ENCODE measurements around the gene NUP93.

The NUP93 gene

DNA sequence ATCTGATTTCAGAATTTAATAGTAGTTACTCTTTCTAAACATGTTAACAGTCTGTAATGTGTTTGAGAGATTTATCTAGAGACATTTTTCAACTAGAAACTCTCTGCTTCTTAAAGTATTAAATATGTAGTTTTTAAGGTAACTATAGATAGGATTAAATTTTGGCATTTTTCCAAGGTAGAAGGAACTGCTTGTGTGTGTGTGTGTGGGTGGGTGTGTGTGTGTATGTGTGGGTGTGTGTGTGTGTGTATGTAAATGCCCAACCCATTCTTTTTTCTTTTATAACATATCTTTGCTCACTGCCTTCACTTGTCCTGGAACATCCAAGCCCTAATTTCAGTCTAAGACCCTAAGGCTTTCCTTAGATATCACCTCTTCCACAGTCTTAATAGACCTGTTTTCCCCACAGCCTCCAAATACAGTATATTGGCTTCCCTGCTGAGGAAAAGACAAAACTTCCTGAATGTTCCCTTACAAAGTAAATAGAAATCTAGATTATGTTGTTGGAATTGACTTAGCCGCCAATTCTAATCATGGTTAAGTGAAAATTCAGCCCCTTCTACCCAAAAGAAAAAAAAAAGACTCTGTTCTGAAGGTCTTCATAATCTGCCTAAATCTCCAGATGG lies 33.5 kb downstream of the NUP93 start:
- peaks cover 70% of the 10 kb centered on the region for H3K36me3 ChIP-seq (ENCODE audit: control insufficient read depth, insufficient read depth, low read length)
- no peak overlapping the region for H3K27ac ChIP-seq (ENCODE audit: low read depth, low read length, severe bottlenecking)
- H3K4me3 ChIP-seq (ENCODE audit: extremely low read depth, insufficient read depth, low read length, poor library complexity, severe bottlenecking), result no peak overlapping the region
- H3K4me1 ChIP-seq (ENCODE audit: control insufficient read depth, insufficient read depth, low read length, poor library complexity, severe bottlenecking), result no peaks in the 10 kb centered on the region
- no CpG with 5 or more reads among the region's 1 CpG for WGBS, 2 experiments (ENCODE audit: insufficient coverage in 2 of 2)
- no peaks in the 10 kb centered on the region for H3K9me3 ChIP-seq (ENCODE audit: control insufficient read depth, low read length)

DNA sequence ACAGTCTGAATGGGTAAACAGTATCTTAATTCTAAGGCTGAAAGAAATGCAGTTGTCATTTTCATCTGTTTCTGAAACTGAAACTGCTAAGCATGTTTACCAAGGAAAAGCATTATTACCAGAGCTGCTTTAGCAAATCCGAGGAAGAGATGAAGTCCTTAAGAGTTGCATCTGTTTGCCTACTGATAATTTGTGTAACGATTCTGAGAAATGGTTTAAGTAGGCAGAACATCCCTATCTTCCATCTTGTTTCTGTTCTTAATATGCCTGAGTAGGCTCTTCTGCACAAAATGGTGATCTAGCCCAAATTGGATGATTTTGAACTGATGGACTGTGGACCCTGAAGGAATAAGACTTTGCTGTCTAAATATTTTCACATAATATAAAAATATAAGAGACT lies 34.9 kb downstream of the NUP93 start:
- Histone ChIP-seq H3K36me3 (ENCODE audit: control insufficient read depth, insufficient read depth, low read length) (peaks cover 60% of the 10 kb centered on the region), H3K27ac (ENCODE audit: low read depth, low read length, severe bottlenecking) (no peak overlapping the region), H3K4me3 (ENCODE audit: extremely low read depth, insufficient read depth, low read length, poor library complexity, severe bottlenecking) (no peak overlapping the region), H3K9me3 (ENCODE audit: control insufficient read depth, low read length) (no peaks in the 10 kb centered on the region), H3K4me1 (ENCODE audit: control insufficient read depth, insufficient read depth, low read length, poor library complexity, severe bottlenecking) (no peaks in the 10 kb centered on the region)
- 100% methylated on average over 2 of the region's 2 CpGs for WGBS, 2 experiments (ENCODE audit: insufficient coverage in 2 of 2)

DNA sequence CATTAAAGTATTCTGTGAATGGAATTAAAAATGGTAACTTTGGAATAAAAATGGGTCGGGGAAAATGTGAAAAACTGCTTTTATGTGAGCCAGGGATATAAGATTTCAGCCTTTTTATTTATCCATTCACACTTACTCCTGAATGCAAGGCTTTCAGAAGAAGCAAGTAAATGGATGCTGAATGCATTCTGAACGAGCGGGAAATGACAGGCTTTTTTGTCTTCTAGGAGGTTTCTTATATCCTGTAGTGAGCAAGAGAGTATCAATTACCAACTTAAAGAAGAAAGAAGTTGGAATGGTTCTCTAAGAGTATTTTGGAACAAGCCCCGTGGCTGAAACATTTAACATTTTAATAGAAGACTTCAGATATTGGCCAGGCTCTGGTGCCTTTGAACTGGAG lies 36.0 kb downstream of the NUP93 start:
- H3K4me3 ChIP-seq (ENCODE audit: extremely low read depth, insufficient read depth, low read length, poor library complexity, severe bottlenecking), result no peak overlapping the region
- 100% methylated on average over 1 of the region's 4 CpGs; no CpG with 5 or more reads in 1 of the 2 experiments for WGBS, 2 experiments (ENCODE audit: insufficient coverage in 2 of 2)
- H3K4me1 ChIP-seq (ENCODE audit: control insufficient read depth, insufficient read depth, low read length, poor library complexity, severe bottlenecking), result no peaks in the 10 kb centered on the region
- peaks cover 49% of the 10 kb centered on the region for H3K36me3 ChIP-seq (ENCODE audit: control insufficient read depth, insufficient read depth, low read length)
- H3K9me3 ChIP-seq (ENCODE audit: control insufficient read depth, low read length), result no peaks in the 10 kb centered on the region
- no peak overlapping the region for H3K27ac ChIP-seq (ENCODE audit: low read depth, low read length, severe bottlenecking)

- Histone ChIP-seq H3K27ac (ENCODE audit: low read depth, low read length, severe bottlenecking) (no peak overlapping the region), H3K4me1 (ENCODE audit: control insufficient read depth, insufficient read depth, low read length, poor library complexity, severe bottlenecking) (no peaks in the 10 kb centered on the region), H3K4me3 (ENCODE audit: extremely low read depth, insufficient read depth, low read length, poor library complexity, severe bottlenecking) (no peak overlapping the region), H3K36me3 (ENCODE audit: control insufficient read depth, insufficient read depth, low read length) (peaks cover 42% of the 10 kb centered on the region), H3K9me3 (ENCODE audit: control insufficient read depth, low read length) (no peaks in the 10 kb centered on the region)
- WGBS, 2 experiments (ENCODE audit: insufficient coverage in 2 of 2), result 94 to 95% methylated on average over 2 of the region's 3 CpGs
These were observed 37.1 kb downstream of the NUP93 start for GRCh38 chr16:56767024-56767423.

DNA sequence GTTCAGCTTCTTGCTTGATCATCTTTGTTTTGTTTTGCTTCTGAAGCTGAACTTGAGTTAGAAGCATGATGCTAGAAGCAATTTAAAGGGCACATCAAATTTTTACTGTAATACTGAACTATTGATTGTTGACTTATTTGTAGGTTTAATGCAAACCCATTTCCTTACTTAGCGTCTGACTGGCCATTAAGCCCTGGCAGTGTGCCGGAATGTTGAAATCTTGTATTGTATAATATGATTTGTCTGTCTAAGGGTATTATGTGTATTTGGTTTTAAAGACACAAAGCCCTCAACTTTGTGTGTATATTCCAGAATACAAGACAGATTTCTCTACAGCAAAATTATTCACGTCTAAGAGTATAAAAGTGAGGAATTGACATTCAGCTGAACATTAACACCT lies 39.7 kb downstream of the NUP93 start:
- WGBS, 2 experiments (ENCODE audit: insufficient coverage in 2 of 2), result no CpG with 5 or more reads among the region's 3 CpGs
- Histone ChIP-seq H3K4me3 (ENCODE audit: extremely low read depth, insufficient read depth, low read length, poor library complexity, severe bottlenecking) (no peak overlapping the region), H3K4me1 (ENCODE audit: control insufficient read depth, insufficient read depth, low read length, poor library complexity, severe bottlenecking) (no peaks in the 10 kb centered on the region)

GRCh38 chr16:56771558-56772279 lies 41.8 kb downstream of the NUP93 start:
- Histone ChIP-seq H3K9me3 (ENCODE audit: control insufficient read depth, low read length) (no peaks in the 10 kb centered on the region), H3K36me3 (ENCODE audit: control insufficient read depth, insufficient read depth, low read length) (peaks cover 5% of the 10 kb centered on the region), H3K4me1 (ENCODE audit: control insufficient read depth, insufficient read depth, low read length, poor library complexity, severe bottlenecking) (no peaks in the 10 kb centered on the region), H3K4me3 (ENCODE audit: extremely low read depth, insufficient read depth, low read length, poor library complexity, severe bottlenecking) (no peak overlapping the region), H3K27ac (ENCODE audit: low read depth, low read length, severe bottlenecking) (no peak overlapping the region)
- WGBS, 2 experiments (ENCODE audit: insufficient coverage in 2 of 2), result 80 to 93% methylated on average over 1 to 2 of the region's 5 CpGs

More for the DNA sequence above, 39.7 kb downstream of the NUP93 start:
- H3K9me3 ChIP-seq (ENCODE audit: control insufficient read depth, low read length), result no peaks in the 10 kb centered on the region
- H3K27ac ChIP-seq (ENCODE audit: low read depth, low read length, severe bottlenecking), result no peak overlapping the region
- peaks cover 21% of the 10 kb centered on the region for H3K36me3 ChIP-seq (ENCODE audit: control insufficient read depth, insufficient read depth, low read length)

DNA sequence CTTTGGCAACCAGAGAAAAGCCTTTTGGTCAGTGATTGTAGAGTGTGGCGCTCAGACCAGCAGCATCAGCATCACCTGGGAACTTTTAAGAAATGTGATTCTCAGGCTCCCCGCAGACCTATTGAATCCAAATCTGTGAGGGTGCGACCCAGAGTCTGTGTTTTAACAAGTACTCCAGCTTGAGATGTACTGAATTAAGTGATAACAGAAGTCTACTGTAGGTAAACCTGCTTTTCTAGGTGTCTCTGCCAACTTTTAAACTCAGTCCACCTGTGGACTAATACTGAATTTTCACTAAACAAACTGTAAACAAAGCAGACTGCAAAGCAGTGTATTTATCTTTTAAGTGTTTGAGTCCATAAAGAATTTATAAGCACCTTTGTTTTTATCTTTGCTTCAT lies 43.6 kb downstream of the NUP93 start:
- WGBS, 2 experiments (ENCODE audit: insufficient coverage in 2 of 2), result 86 to 100% methylated on average over 2 to 3 of the region's 3 CpGs

DNA sequence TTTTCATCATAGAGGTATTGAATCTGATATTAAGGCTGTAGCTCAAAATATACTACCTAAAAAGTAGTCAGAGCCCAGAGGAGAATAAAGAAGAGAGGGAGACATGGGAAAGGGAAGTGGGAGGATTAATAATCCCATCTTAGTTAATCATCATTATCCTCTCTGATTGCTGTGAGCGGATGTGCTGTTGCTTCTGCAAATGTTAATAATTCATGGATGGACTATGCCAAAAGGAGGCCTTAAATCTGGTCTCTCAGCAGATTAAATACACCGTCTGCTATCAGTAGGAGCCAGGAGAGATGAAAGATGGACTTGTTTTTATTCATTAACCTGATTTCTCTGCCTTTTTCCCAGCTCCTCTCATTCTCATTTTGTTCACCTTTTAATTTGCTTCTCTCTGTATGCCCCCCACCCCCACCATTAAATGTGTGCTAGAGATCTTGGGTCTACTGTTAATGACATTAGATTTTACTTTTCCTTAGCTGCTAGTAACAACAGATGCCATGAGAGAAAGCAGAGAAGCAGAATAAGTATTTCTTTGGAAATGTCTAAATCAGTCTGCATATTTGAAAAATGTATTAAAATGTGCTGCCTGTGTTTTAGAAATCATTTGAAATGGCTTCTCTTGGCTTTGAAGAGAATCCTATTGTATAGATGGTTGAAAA lies 44.2 kb downstream of the NUP93 start:
- H3K36me3 ChIP-seq (ENCODE audit: control insufficient read depth, insufficient read depth, low read length), result no peaks in the 10 kb centered on the region
- H3K4me1 ChIP-seq (ENCODE audit: control insufficient read depth, insufficient read depth, low read length, poor library complexity, severe bottlenecking), result no peaks in the 10 kb centered on the region
- H3K9me3 ChIP-seq (ENCODE audit: control insufficient read depth, low read length), result no peaks in the 10 kb centered on the region
- 79% methylated on average over 2 of the region's 2 CpGs; no CpG with 5 or more reads in 1 of the 2 experiments for WGBS, 2 experiments (ENCODE audit: insufficient coverage in 2 of 2)
- no peak overlapping the region for H3K4me3 ChIP-seq (ENCODE audit: extremely low read depth, insufficient read depth, low read length, poor library complexity, severe bottlenecking)
- H3K27ac ChIP-seq (ENCODE audit: low read depth, low read length, severe bottlenecking), result no peak overlapping the region

More for the DNA sequence above, 43.6 kb downstream of the NUP93 start:
- H3K27ac ChIP-seq (ENCODE audit: low read depth, low read length, severe bottlenecking), result no peak overlapping the region
- no peaks in the 10 kb centered on the region for H3K4me1 ChIP-seq (ENCODE audit: control insufficient read depth, insufficient read depth, low read length, poor library complexity, severe bottlenecking)
- no peaks in the 10 kb centered on the region for H3K36me3 ChIP-seq (ENCODE audit: control insufficient read depth, insufficient read depth, low read length)
- H3K9me3 ChIP-seq (ENCODE audit: control insufficient read depth, low read length), result no peaks in the 10 kb centered on the region
- H3K4me3 ChIP-seq (ENCODE audit: extremely low read depth, insufficient read depth, low read length, poor library complexity, severe bottlenecking), result no peak overlapping the region

- Histone ChIP-seq H3K4me3 (ENCODE audit: extremely low read depth, insufficient read depth, low read length, poor library complexity, severe bottlenecking) (no peak overlapping the region), H3K27ac (ENCODE audit: low read depth, low read length, severe bottlenecking) (no peak overlapping the region), H3K9me3 (ENCODE audit: control insufficient read depth, low read length) (no peaks in the 10 kb centered on the region), H3K36me3 (ENCODE audit: control insufficient read depth, insufficient read depth, low read length) (no peaks in the 10 kb centered on the region), H3K4me1 (ENCODE audit: control insufficient read depth, insufficient read depth, low read length, poor library complexity, severe bottlenecking) (no peaks in the 10 kb centered on the region)
- 11 to 73% methylated on average over 1 to 4 of the region's 4 CpGs for WGBS, 2 experiments (ENCODE audit: insufficient coverage in 2 of 2)
These were observed 45.2 kb downstream of the NUP93 start for GRCh38 chr16:56775162-56775561.

- no peak overlapping the region for H3K27ac ChIP-seq (ENCODE audit: low read depth, low read length, severe bottlenecking)
These were observed 46.6 kb downstream of the NUP93 start for GRCh38 chr16:56776562-56776961.

GRCh38 chr16:56777001-56777400 lies 47.1 kb downstream of the NUP93 start:
- Histone ChIP-seq H3K36me3 (ENCODE audit: control insufficient read depth, insufficient read depth, low read length) (no peaks in the 10 kb centered on the region), H3K27ac (ENCODE audit: low read depth, low read length, severe bottlenecking) (no peak overlapping the region), H3K9me3 (ENCODE audit: control insufficient read depth, low read length) (no peaks in the 10 kb centered on the region), H3K4me1 (ENCODE audit: control insufficient read depth, insufficient read depth, low read length, poor library complexity, severe bottlenecking) (peaks cover 4% of the 10 kb centered on the region), H3K4me3 (ENCODE audit: extremely low read depth, insufficient read depth, low read length, poor library complexity, severe bottlenecking) (no peak overlapping the region)
- 95 to 98% methylated on average over 4 to 5 of the region's 5 CpGs for WGBS, 2 experiments (ENCODE audit: insufficient coverage in 2 of 2)

More at GRCh38 chr16:56776562-56776961, 46.6 kb downstream of the NUP93 start:
- no peaks in the 10 kb centered on the region for H3K9me3 ChIP-seq (ENCODE audit: control insufficient read depth, low read length)
- 86 to 91% methylated on average over 1 of the region's 1 CpG for whole genome bisulfite sequencing, 2 experiments (ENCODE audit: insufficient coverage in 2 of 2)
- H3K36me3 ChIP-seq (ENCODE audit: control insufficient read depth, insufficient read depth, low read length), result no peaks in the 10 kb centered on the region
- H3K4me1 ChIP-seq (ENCODE audit: control insufficient read depth, insufficient read depth, low read length, poor library complexity, severe bottlenecking), result no peaks in the 10 kb centered on the region
- H3K4me3 ChIP-seq (ENCODE audit: extremely low read depth, insufficient read depth, low read length, poor library complexity, severe bottlenecking), result no peak overlapping the region

Data from mesodermal cell (in vitro differentiated cells).